ENCODE data around the gene MYH9. TPM values are rescaled to one million over a fixed set of nuclear protein-coding genes. Genes with fewer than 3 reads are reported as not detected.
"Not testable (repeated sequence)": the region's sequence is repeated elsewhere in the genome, so short reads cannot be mapped to it uniquely, and the experiment has no call there.

Gene MYH9
- total RNA-seq, 1 donor, result 340 TPM

- Histone ChIP-seq H3K27me3 (ENCODE audit: insufficient read depth, low read length) (no peaks in the 10 kb centered on the region), H3K4me1 (ENCODE audit: insufficient read depth, low read length) (peaks cover 5% of the 10 kb centered on the region), H3K9me3 (ENCODE audit: low read depth, low read length) (no peaks in the 10 kb centered on the region), H3K4me3 (ENCODE audit: low read length) (no peak overlapping the region)
These were observed 87.2 kb downstream of the MYH9 start for GRCh38 chr22:36300396-36301212.

- peaks cover 5% of the 10 kb centered on the region for H3K4me1 ChIP-seq (ENCODE audit: insufficient read depth, low read length)
- H3K27me3 ChIP-seq (ENCODE audit: insufficient read depth, low read length), result no peaks in the 10 kb centered on the region
- H3K4me3 ChIP-seq (ENCODE audit: low read length), result no peak overlapping the region
- no peaks in the 10 kb centered on the region for H3K9me3 ChIP-seq (ENCODE audit: low read depth, low read length)
These were observed 87.9 kb downstream of the MYH9 start for GRCh38 chr22:36299911-36300310.

- Histone ChIP-seq H3K9me3 (ENCODE audit: low read depth, low read length) (no peaks in the 10 kb centered on the region), H3K27me3 (ENCODE audit: insufficient read depth, low read length) (no peaks in the 10 kb centered on the region), H3K4me1 (ENCODE audit: insufficient read depth, low read length) (peaks cover 5% of the 10 kb centered on the region), H3K4me3 (ENCODE audit: low read length) (no peak overlapping the region)
These were observed 88.5 kb downstream of the MYH9 start for GRCh38 chr22:36299295-36299694.

GRCh38 chr22:36298601-36299000, 89.2 kb downstream of the MYH9 start:
- Histone ChIP-seq H3K4me3 (ENCODE audit: low read length) (no peak overlapping the region), H3K27me3 (ENCODE audit: insufficient read depth, low read length) (no peaks in the 10 kb centered on the region), H3K4me1 (ENCODE audit: insufficient read depth, low read length) (peaks cover 5% of the 10 kb centered on the region), H3K9me3 (ENCODE audit: low read depth, low read length) (no peaks in the 10 kb centered on the region)

- H3K4me1 ChIP-seq (ENCODE audit: insufficient read depth, low read length), result peaks cover 5% of the 10 kb centered on the region
- no peaks in the 10 kb centered on the region for H3K27me3 ChIP-seq (ENCODE audit: insufficient read depth, low read length)
- no peaks in the 10 kb centered on the region for H3K9me3 ChIP-seq (ENCODE audit: low read depth, low read length)
- no peak overlapping the region for H3K4me3 ChIP-seq (ENCODE audit: low read length)
These were observed 89.6 kb downstream of the MYH9 start for GRCh38 chr22:36298118-36298517.

- H3K4me3 ChIP-seq (ENCODE audit: low read length), result no peak overlapping the region
- no peaks in the 10 kb centered on the region for H3K9me3 ChIP-seq (ENCODE audit: low read depth, low read length)
- H3K4me1 ChIP-seq (ENCODE audit: insufficient read depth, low read length), result peaks cover 5% of the 10 kb centered on the region
- no peaks in the 10 kb centered on the region for H3K27me3 ChIP-seq (ENCODE audit: insufficient read depth, low read length)
These were observed 90.2 kb downstream of the MYH9 start for GRCh38 chr22:36297568-36297967.

- no peaks in the 10 kb centered on the region for H3K9me3 ChIP-seq (ENCODE audit: low read depth, low read length)
- H3K27me3 ChIP-seq (ENCODE audit: insufficient read depth, low read length), result no peaks in the 10 kb centered on the region
- no peak overlapping the region for H3K4me3 ChIP-seq (ENCODE audit: low read length)
- peaks cover 4% of the 10 kb centered on the region for H3K4me1 ChIP-seq (ENCODE audit: insufficient read depth, low read length)
These were observed 91.1 kb downstream of the MYH9 start for GRCh38 chr22:36296690-36297089.

GRCh38 chr22:36295247-36295646, 92.5 kb downstream of the MYH9 start:
- Histone ChIP-seq H3K4me1 (ENCODE audit: insufficient read depth, low read length) (no peaks in the 10 kb centered on the region), H3K4me3 (ENCODE audit: low read length) (no peak overlapping the region), H3K9me3 (ENCODE audit: low read depth, low read length) (no peaks in the 10 kb centered on the region), H3K27me3 (ENCODE audit: insufficient read depth, low read length) (no peaks in the 10 kb centered on the region)

GRCh38 chr22:36294801-36295200, 93.0 kb downstream of the MYH9 start:
- H3K27me3 ChIP-seq (ENCODE audit: insufficient read depth, low read length), result no peaks in the 10 kb centered on the region
- H3K4me1 ChIP-seq (ENCODE audit: insufficient read depth, low read length), result no peaks in the 10 kb centered on the region
- H3K4me3 ChIP-seq (ENCODE audit: low read length), result no peak overlapping the region

GRCh38 chr22:36294293-36294620, 93.5 kb downstream of the MYH9 start:
- Histone ChIP-seq H3K27me3 (ENCODE audit: insufficient read depth, low read length) (no peaks in the 10 kb centered on the region), H3K4me1 (ENCODE audit: insufficient read depth, low read length) (peaks cover 5% of the 10 kb centered on the region), H3K4me3 (ENCODE audit: low read length) (no peak overlapping the region), H3K9me3 (ENCODE audit: low read depth, low read length) (no peaks in the 10 kb centered on the region)

More at GRCh38 chr22:36294801-36295200, 93.0 kb downstream of the MYH9 start:
- no peaks in the 10 kb centered on the region for H3K9me3 ChIP-seq (ENCODE audit: low read depth, low read length)

- no peaks in the 10 kb centered on the region for H3K9me3 ChIP-seq (ENCODE audit: low read depth, low read length)
- no peak overlapping the region for H3K4me3 ChIP-seq (ENCODE audit: low read length)
- H3K4me1 ChIP-seq (ENCODE audit: insufficient read depth, low read length), result peaks cover 10% of the 10 kb centered on the region
- no peaks in the 10 kb centered on the region for H3K27me3 ChIP-seq (ENCODE audit: insufficient read depth, low read length)
These were observed 94.0 kb downstream of the MYH9 start for GRCh38 chr22:36293606-36294292.

GRCh38 chr22:36292823-36293530, 94.8 kb downstream of the MYH9 start:
- no peak overlapping the region for H3K4me3 ChIP-seq (ENCODE audit: low read length)
- no peaks in the 10 kb centered on the region for H3K27me3 ChIP-seq (ENCODE audit: insufficient read depth, low read length)
- H3K4me1 ChIP-seq (ENCODE audit: insufficient read depth, low read length), result peaks cover 18% of the 10 kb centered on the region
- no peaks in the 10 kb centered on the region for H3K9me3 ChIP-seq (ENCODE audit: low read depth, low read length)

GRCh38 chr22:36291831-36292740, 95.7 kb downstream of the MYH9 start:
- Histone ChIP-seq H3K4me3 (ENCODE audit: low read length) (no peak overlapping the region), H3K9me3 (ENCODE audit: low read depth, low read length) (no peaks in the 10 kb centered on the region), H3K27me3 (ENCODE audit: insufficient read depth, low read length) (no peaks in the 10 kb centered on the region), H3K4me1 (ENCODE audit: insufficient read depth, low read length) (peaks cover 21% of the 10 kb centered on the region)

- H3K4me1 ChIP-seq (ENCODE audit: insufficient read depth, low read length), result peaks cover 28% of the 10 kb centered on the region
- H3K9me3 ChIP-seq (ENCODE audit: low read depth, low read length); H3K4me3 ChIP-seq (ENCODE audit: low read length); H3K27me3 ChIP-seq (ENCODE audit: insufficient read depth, low read length): not testable (repeated sequence)
These were observed 97.2 kb downstream of the MYH9 start for GRCh38 chr22:36290391-36291075.

Data from mononuclear cell (primary cell).